Type B pancreatic cell (in vitro differentiated cells): ENCODE measurements around the gene TCEANC2. TPM values are rescaled to one million over a fixed set of nuclear protein-coding genes. Genes with fewer than 3 reads are reported as not detected.
A peak's percentile ranks its signal among the peaks of the same experiment; 100 is the strongest.

Source experiments
- DNase-seq: peaks from one replicate; pipeline ENCODE4 v3.0.0; 2021; ENCODE audit warnings: mixed read lengths; ENCODE audit not compliant: unreplicated experiment; ENCODE audit errors: extremely low spot score
- H3K27ac Mint-ChIP-seq: 2 replicates; pipeline ENCODE4 v1.8.0; 2021; ENCODE audit warnings: mild to moderate bottlenecking, mixed read lengths
- H3K27me3 Mint-ChIP-seq: 2 replicates; pipeline ENCODE4 v1.8.0; 2021; ENCODE audit warnings: mixed read lengths
- H3K36me3 Mint-ChIP-seq: 2 replicates; pipeline ENCODE4 v1.8.0; 2021; ENCODE audit warnings: mixed read lengths
- H3K4me1 Mint-ChIP-seq: one replicate; pipeline ENCODE4 v1.8.0; 2021; ENCODE audit warnings: mixed read lengths; ENCODE audit not compliant: unreplicated experiment
- H3K4me3 Mint-ChIP-seq: 2 replicates; pipeline ENCODE4 v1.8.0; 2021; ENCODE audit warnings: mild to moderate bottlenecking, mixed read lengths
- H3K9me3 Mint-ChIP-seq: 2 replicates; pipeline ENCODE4 v1.8.0; 2021; ENCODE audit warnings: mixed read lengths
- CTCF ChIP-seq: fragments of 200-600 bp; sonication (generic); conservative IDR thresholded peaks from 2 replicates; pipeline ENCODE4 v1.5.0; 2021; ENCODE audit warnings: antibody characterized with exemption, mild to moderate bottlenecking
- total RNA-seq: library from RNA; stranded (reverse); gene quantifications from 2 replicates; pipeline ENCODE4 v1.2.1, GENCODE V29; 2021; ENCODE audit warnings: low replicate concordance

Gene TCEANC2
- total RNA-seq, 1 donor from 2014 or later: 7.6 TPM

GRCh38 chr1:54114001-54114400 is 60.6 kb downstream of the TCEANC2 start:
- H3K9me3 Mint-ChIP-seq: no peaks in the 10 kb centered on the region
- DNase-seq: no peak
- no peak overlapping the region for H3K4me3 Mint-ChIP-seq
- no peaks in the 10 kb centered on the region for H3K36me3 Mint-ChIP-seq
- H3K4me1 Mint-ChIP-seq: peaks cover 6% of the 10 kb centered on the region
- TF ChIP-seq CTCF: no peak
- H3K27ac Mint-ChIP-seq: no peak overlapping the region
- H3K27me3 Mint-ChIP-seq: peaks cover 3% of the 10 kb centered on the region

GRCh38 chr1:54114955-54115354 is 61.5 kb downstream of the TCEANC2 start:
- no peaks in the 10 kb centered on the region for H3K36me3 Mint-ChIP-seq
- no peak for DNase-seq
- no peak overlapping the region for H3K4me3 Mint-ChIP-seq
- H3K27ac Mint-ChIP-seq: no peak overlapping the region
- H3K27me3 Mint-ChIP-seq: peaks cover 3% of the 10 kb centered on the region
- no peak for TF ChIP-seq CTCF
- no peaks in the 10 kb centered on the region for H3K9me3 Mint-ChIP-seq
- H3K4me1 Mint-ChIP-seq: peaks cover 6% of the 10 kb centered on the region

- no peaks in the 10 kb centered on the region for H3K9me3 Mint-ChIP-seq
- H3K27me3 Mint-ChIP-seq: peaks cover 3% of the 10 kb centered on the region
- TF ChIP-seq CTCF: no peak
- H3K4me1 Mint-ChIP-seq: peaks cover 6% of the 10 kb centered on the region
- H3K36me3 Mint-ChIP-seq: no peaks in the 10 kb centered on the region
- H3K27ac Mint-ChIP-seq: no peak overlapping the region
- no peak for DNase-seq
- no peak overlapping the region for H3K4me3 Mint-ChIP-seq
These were observed 62.1 kb downstream of the TCEANC2 start for GRCh38 chr1:54115520-54115919.

- Mint-ChIP-seq H3K27me3 (peaks cover 11% of the 10 kb centered on the region), H3K4me3 (no peak overlapping the region), H3K27ac (peak overlapping the region; percentile 46), H3K9me3 (no peaks in the 10 kb centered on the region), H3K36me3 (no peaks in the 10 kb centered on the region), H3K4me1 (peaks cover 16% of the 10 kb centered on the region)
- no peak for DNase-seq
- TF ChIP-seq CTCF: no peak
These were observed 64.6 kb downstream of the TCEANC2 start for GRCh38 chr1:54117815-54118563.

GRCh38 chr1:54118704-54119103 is 65.3 kb downstream of the TCEANC2 start:
- H3K4me3 Mint-ChIP-seq: no peak overlapping the region
- peaks cover 19% of the 10 kb centered on the region for H3K4me1 Mint-ChIP-seq
- no peaks in the 10 kb centered on the region for H3K9me3 Mint-ChIP-seq
- peaks cover 11% of the 10 kb centered on the region for H3K27me3 Mint-ChIP-seq
- H3K27ac Mint-ChIP-seq: no peak overlapping the region
- H3K36me3 Mint-ChIP-seq: no peaks in the 10 kb centered on the region
- TF ChIP-seq CTCF: no peak
- DNase-seq: no peak
